Left colon (tissue), 2 donors: ENCODE data around the gene TASP1. TPM values are rescaled to one million over a fixed set of nuclear protein-coding genes. Genes with fewer than 3 reads are reported as not detected.

Source experiments
- ATAC-seq: fragments of 200-7000 bp; cut with Tn5 transposase; one replicate; pipeline ENCODE4 v1.9.1; 2020; ENCODE audit warnings: mild to moderate bottlenecking, moderate library complexity
- DNase-seq, 2 donors: peaks; one replicate each; pipeline ENCODE4 v3.0.0-alpha.2; 2020
- intact Hi-C, 2 donors: fragments of 100-400 bp; cut with DNase I in 1 of 2; cut with micrococcal nuclease in 1 of 2; formaldehyde crosslinking; loops; one replicate each; pipeline versions ENCODE4 v1.11.2 to v1.14.0; 2022; cut with DNase I, micrococcal nuclease
- total RNA-seq, 2 donors: library from RNA; stranded (reverse); fragmentation: NEBNext Ultra II Directional; extraction: Animal tissue kit (Norgen Biotek cat#: 25700); gene quantifications; one replicate each; pipeline ENCODE4 v1.2.1, GENCODE V29; 2021
- donor health status: DM: no; HTN: no; CAD: no.
- donor health status: DM: yes; HTN: yes; CAD: no.

TASP1 gene
- total RNA-seq, 2 donors from 2014 or later: 14.3 TPM

- DNase-seq: no peak
- intact Hi-C loops: no loop called here
- ATAC-seq: no peak
Measured at GRCh38 chr20:13425381-13426135, 213.2 kb downstream of the TASP1 start.

- no peak for DNase-seq
- intact Hi-C loops: no loop called here
- ATAC-seq: peak; percentile 45
Measured at GRCh38 chr20:13424174-13424833, 214.4 kb downstream of the TASP1 start.

- DNase-seq (no peak), ATAC-seq (peak; percentile 62)
- intact Hi-C loops: no loop called here
Measured at GRCh38 chr20:13423472-13424173, 215.1 kb downstream of the TASP1 start.

GRCh38 chr20:13422637-13423036, 216.1 kb downstream of the TASP1 start:
- no peak for ATAC-seq
- intact Hi-C loops: no loop called here
- DNase-seq: no peak

GRCh38 chr20:13420625-13421024, 218.1 kb downstream of the TASP1 start:
- ATAC-seq: peak; percentile 41
- intact Hi-C loops: no loop called here
- DNase-seq: no peak

GRCh38 chr20:13419477-13419876, 219.3 kb downstream of the TASP1 start:
- no peak for ATAC-seq

GRCh38 chr20:13418263-13419229, 220.2 kb downstream of the TASP1 start:
- ATAC-seq (no peak), DNase-seq (no peak)
- intact Hi-C loops: no loop called here

More at GRCh38 chr20:13419477-13419876, 219.3 kb downstream of the TASP1 start:
- no peak for DNase-seq
- intact Hi-C loops: no loop called here

GRCh38 chr20:13416531-13416930, 222.2 kb downstream of the TASP1 start:
- peak; percentile 20 for ATAC-seq
- intact Hi-C loops: no loop called here
- no peak for DNase-seq

- no peak for ATAC-seq
- intact Hi-C loops: no loop called here
Measured at GRCh38 chr20:13412806-13413445, 225.8 kb downstream of the TASP1 start.

GRCh38 chr20:13404293-13404692, 234.4 kb downstream of the TASP1 start:
- no peak for DNase-seq
- ATAC-seq: no peak
- intact Hi-C loops: no loop called here

More at GRCh38 chr20:13412806-13413445, 225.8 kb downstream of the TASP1 start:
- no peak for DNase-seq

- no peak for ATAC-seq
- DNase-seq: no peak
- intact Hi-C loops: no loop called here
Measured at GRCh38 chr20:13403453-13403852, 235.3 kb downstream of the TASP1 start.

GRCh38 chr20:13402986-13403385, 235.7 kb downstream of the TASP1 start:
- DNase-seq (no peak), ATAC-seq (no peak)
- intact Hi-C loops: no loop called here

GRCh38 chr20:13402171-13402760, 236.5 kb downstream of the TASP1 start:
- intact Hi-C loops: no loop called here
- peak in 1 of 2 donors; percentile 54 for DNase-seq
- no peak for ATAC-seq

GRCh38 chr20:13401596-13401995, 237.1 kb downstream of the TASP1 start:
- ATAC-seq (no peak), DNase-seq (no peak)
- intact Hi-C loops: no loop called here

GRCh38 chr20:13400453-13400852, 238.3 kb downstream of the TASP1 start:
- DNase-seq: no peak
- intact Hi-C loops: no loop called here
- ATAC-seq: no peak

GRCh38 chr20:13397300-13397724, 241.4 kb downstream of the TASP1 start:
- intact Hi-C loops: no loop called here
- ATAC-seq (no peak), DNase-seq (no peak)

GRCh38 chr20:13396826-13397225, 241.9 kb downstream of the TASP1 start:
- DNase-seq (no peak), ATAC-seq (no peak)
- intact Hi-C loops: no loop called here

- intact Hi-C loops: no loop called here
- ATAC-seq: no peak
Measured at GRCh38 chr20:13396022-13396421, 242.7 kb downstream of the TASP1 start.

More at GRCh38 chr20:13396022-13396421, 242.7 kb downstream of the TASP1 start:
- no peak for DNase-seq
